ENCODE measurements around the gene ATXN1. TPM values are rescaled to one million over a fixed set of nuclear protein-coding genes. Genes with fewer than 3 reads are reported as not detected.

ATXN1 gene
- total RNA-seq, 5 donors from 2014 or later (not counting 1 experiment from before 2014, with no cell fraction given): 65.1 to 101 (median 77.5) TPM

GRCh38 chr6:16363749-16364148 lies 397.5 kb downstream of the ATXN1 start:
- POLR2A ChIA-PET: interaction anchor here (0.6 to 0.7 kb wide), 2 partner anchors 195 to 382 kb away, joined by 3 read pairs; no protein-coding TSS in a partner anchor
- Histone ChIP-seq H3K27ac (ENCODE audit: low read length) (no peak overlapping the region), H3K4me3 (ENCODE audit: control insufficient read depth in 1 of 2, extremely low read depth in 1 of 2, low read length in 1 of 2) (no peak overlapping the region), H3K36me3 (ENCODE audit: control insufficient read depth in 2 of 2, extremely low read depth in 1 of 2, insufficient read depth in 1 of 2, low read length in 1 of 2) (peaks cover 0 to 5% of the 10 kb centered on the region in 2 donors), H3K4me1 (ENCODE audit: control insufficient read depth in 1 of 2, extremely low read depth in 1 of 2, insufficient read depth in 2 of 2, low read length in 2 of 2) (no peaks in the 10 kb centered on the region), H3K9me3 (no peaks in the 10 kb centered on the region), H3K27me3 (replicated peaks in 1 of 2; ENCODE audit: control insufficient read depth in 2 of 2, extremely low read depth in 1 of 2, insufficient read depth in 2 of 2, low read length in 1 of 2) (no peaks in the 10 kb centered on the region)
- Mint-ChIP-seq H3K9me3 (no peaks in the 10 kb centered on the region), H3K27me3 (no peaks in the 10 kb centered on the region), H3K4me1 (no peaks in the 10 kb centered on the region), H3K4me3 (no peak overlapping the region), H3K27ac (no peak overlapping the region), H3K36me3 (peaks cover 17% of the 10 kb centered on the region)
- CTCF ChIA-PET: no interaction called here
- DNase-seq: no peak
- ATAC-seq (replicated peaks in 1 of 4): no peak
- WGBS (ENCODE audit: insufficient coverage): 100% methylated on average over 1 of the region's 4 CpGs

- Mint-ChIP-seq H3K4me3 (no peak overlapping the region), H3K27me3 (no peaks in the 10 kb centered on the region), H3K4me1 (no peaks in the 10 kb centered on the region), H3K27ac (no peak overlapping the region), H3K9me3 (no peaks in the 10 kb centered on the region), H3K36me3 (peaks cover 17% of the 10 kb centered on the region)
- peaks cover 0 to 5% of the 10 kb centered on the region in 2 donors for H3K36me3 ChIP-seq (ENCODE audit: control insufficient read depth in 2 of 2, extremely low read depth in 1 of 2, insufficient read depth in 1 of 2, low read length in 1 of 2)
- no peaks in the 10 kb centered on the region for H3K9me3 ChIP-seq
- ChIA-PET POLR2A (interaction anchor here in 1 of 2 donors (0.6 kb wide), 1 partner anchor 13 kb away, joined by 3 read pairs; no protein-coding TSS in a partner anchor), CTCF (interaction anchor here in 1 of 2 donors (1.2 kb wide), 1 partner anchor 8 kb away, joined by 3 read pairs; no protein-coding TSS in a partner anchor)
- no peak overlapping the region for H3K27ac ChIP-seq (ENCODE audit: low read length)
- H3K4me3 ChIP-seq (ENCODE audit: control insufficient read depth in 1 of 2, extremely low read depth in 1 of 2, low read length in 1 of 2): no peak overlapping the region
- 100% methylated on average over 3 of the region's 4 CpGs for WGBS (ENCODE audit: insufficient coverage)
- no peaks in the 10 kb centered on the region for H3K4me1 ChIP-seq (ENCODE audit: control insufficient read depth in 1 of 2, extremely low read depth in 1 of 2, insufficient read depth in 2 of 2, low read length in 2 of 2)
- no peak for DNase-seq
- ATAC-seq (replicated peaks in 1 of 4): no peak
- no peaks in the 10 kb centered on the region for H3K27me3 ChIP-seq (replicated peaks in 1 of 2; ENCODE audit: control insufficient read depth in 2 of 2, extremely low read depth in 1 of 2, insufficient read depth in 2 of 2, low read length in 1 of 2)
Observed at GRCh38 chr6:16362819-16363589, 398.3 kb downstream of the ATXN1 start.

GRCh38 chr6:16362296-16362695 lies 399.0 kb downstream of the ATXN1 start:
- peaks cover 0 to 2% (median 0%) of the 10 kb centered on the region in 3 donors for H3K4me1 Mint-ChIP-seq
- ATAC-seq (replicated peaks in 1 of 4): no peak
- 94% methylated on average over 3 of the region's 11 CpGs for WGBS (ENCODE audit: insufficient coverage)
- Histone ChIP-seq H3K36me3 (ENCODE audit: control insufficient read depth in 2 of 2, extremely low read depth in 1 of 2, insufficient read depth in 1 of 2, low read length in 1 of 2) (peaks cover 0 to 5% of the 10 kb centered on the region in 2 donors), H3K27ac (ENCODE audit: low read length) (no peak overlapping the region), H3K9me3 (no peaks in the 10 kb centered on the region), H3K4me1 (ENCODE audit: control insufficient read depth in 1 of 2, extremely low read depth in 1 of 2, insufficient read depth in 2 of 2, low read length in 2 of 2) (no peaks in the 10 kb centered on the region), H3K27me3 (replicated peaks in 1 of 2; ENCODE audit: control insufficient read depth in 2 of 2, extremely low read depth in 1 of 2, insufficient read depth in 2 of 2, low read length in 1 of 2) (no peaks in the 10 kb centered on the region), H3K4me3 (ENCODE audit: control insufficient read depth in 1 of 2, extremely low read depth in 1 of 2, low read length in 1 of 2) (no peak overlapping the region)
- no peaks in the 10 kb centered on the region for H3K9me3 Mint-ChIP-seq
- H3K27ac Mint-ChIP-seq: no peak overlapping the region
- CTCF ChIA-PET: interaction anchor here in 1 of 2 donors (1.2 kb wide), 1 partner anchor 9 kb away, joined by 3 read pairs; no protein-coding TSS in a partner anchor
- H3K27me3 Mint-ChIP-seq: no peaks in the 10 kb centered on the region
- no peak for DNase-seq
- no peak overlapping the region for H3K4me3 Mint-ChIP-seq
- POLR2A ChIA-PET: no interaction called here
- H3K36me3 Mint-ChIP-seq: peaks cover 17% of the 10 kb centered on the region

- Histone ChIP-seq H3K27ac (ENCODE audit: low read length) (no peak overlapping the region), H3K9me3 (no peaks in the 10 kb centered on the region), H3K4me1 (ENCODE audit: control insufficient read depth in 1 of 2, extremely low read depth in 1 of 2, insufficient read depth in 2 of 2, low read length in 2 of 2) (no peaks in the 10 kb centered on the region), H3K4me3 (ENCODE audit: control insufficient read depth in 1 of 2, extremely low read depth in 1 of 2, low read length in 1 of 2) (no peak overlapping the region), H3K27me3 (replicated peaks in 1 of 2; ENCODE audit: control insufficient read depth in 2 of 2, extremely low read depth in 1 of 2, insufficient read depth in 2 of 2, low read length in 1 of 2) (no peaks in the 10 kb centered on the region), H3K36me3 (ENCODE audit: control insufficient read depth in 2 of 2, extremely low read depth in 1 of 2, insufficient read depth in 1 of 2, low read length in 1 of 2) (peaks cover 0 to 5% of the 10 kb centered on the region in 2 donors)
- no peak overlapping the region for H3K4me3 Mint-ChIP-seq
- POLR2A ChIA-PET: no interaction called here
- ATAC-seq (replicated peaks in 1 of 4): no peak
- CTCF ChIA-PET: interaction anchor here (0.5 to 1.2 kb wide), 2 partner anchors 9 to 312 kb away, joined by 3 to 4 read pairs; no protein-coding TSS in a partner anchor
- H3K36me3 Mint-ChIP-seq: peaks cover 17% of the 10 kb centered on the region
- no peaks in the 10 kb centered on the region for H3K27me3 Mint-ChIP-seq
- H3K27ac Mint-ChIP-seq: no peak overlapping the region
- 85% methylated on average over 6 of the region's 8 CpGs for WGBS (ENCODE audit: insufficient coverage)
- no peak for DNase-seq
- peaks cover 0 to 2% (median 0%) of the 10 kb centered on the region in 3 donors for H3K4me1 Mint-ChIP-seq
- H3K9me3 Mint-ChIP-seq: no peaks in the 10 kb centered on the region
Observed at GRCh38 chr6:16361861-16362260, 399.4 kb downstream of the ATXN1 start.

GRCh38 chr6:16361121-16361520 lies 400.1 kb downstream of the ATXN1 start:
- ChIA-PET POLR2A (no interaction called here), CTCF (no interaction called here)
- no peaks in the 10 kb centered on the region for H3K27me3 ChIP-seq (replicated peaks in 1 of 2; ENCODE audit: control insufficient read depth in 2 of 2, extremely low read depth in 1 of 2, insufficient read depth in 2 of 2, low read length in 1 of 2)
- Mint-ChIP-seq H3K4me1 (peaks cover 0 to 2% (median 0%) of the 10 kb centered on the region in 3 donors), H3K27ac (no peak overlapping the region), H3K27me3 (no peaks in the 10 kb centered on the region), H3K9me3 (no peaks in the 10 kb centered on the region), H3K36me3 (peaks cover 17% of the 10 kb centered on the region), H3K4me3 (no peak overlapping the region)
- no peak overlapping the region for H3K27ac ChIP-seq (ENCODE audit: low read length)
- H3K36me3 ChIP-seq (ENCODE audit: control insufficient read depth in 2 of 2, extremely low read depth in 1 of 2, insufficient read depth in 1 of 2, low read length in 1 of 2): peaks cover 0 to 5% of the 10 kb centered on the region in 2 donors
- H3K9me3 ChIP-seq: no peaks in the 10 kb centered on the region
- no peak for DNase-seq
- ATAC-seq (replicated peaks in 1 of 4): no peak
- no CpG with 5 or more reads among the region's 4 CpGs for WGBS (ENCODE audit: insufficient coverage)
- H3K4me3 ChIP-seq (ENCODE audit: control insufficient read depth in 1 of 2, extremely low read depth in 1 of 2, low read length in 1 of 2): no peak overlapping the region
- no peaks in the 10 kb centered on the region for H3K4me1 ChIP-seq (ENCODE audit: control insufficient read depth in 1 of 2, extremely low read depth in 1 of 2, insufficient read depth in 2 of 2, low read length in 2 of 2)

GRCh38 chr6:16360365-16360764 lies 400.9 kb downstream of the ATXN1 start:
- ChIA-PET POLR2A (no interaction called here), CTCF (no interaction called here)
- Mint-ChIP-seq H3K27ac (no peak overlapping the region), H3K4me3 (no peak overlapping the region), H3K4me1 (peaks cover 0 to 2% (median 0%) of the 10 kb centered on the region in 3 donors), H3K9me3 (no peaks in the 10 kb centered on the region), H3K27me3 (no peaks in the 10 kb centered on the region), H3K36me3 (peaks cover 13% of the 10 kb centered on the region)
- no peak overlapping the region for H3K4me3 ChIP-seq (ENCODE audit: control insufficient read depth in 1 of 2, extremely low read depth in 1 of 2, low read length in 1 of 2)
- H3K27me3 ChIP-seq (replicated peaks in 1 of 2; ENCODE audit: control insufficient read depth in 2 of 2, extremely low read depth in 1 of 2, insufficient read depth in 2 of 2, low read length in 1 of 2): no peaks in the 10 kb centered on the region
- H3K4me1 ChIP-seq (ENCODE audit: control insufficient read depth in 1 of 2, extremely low read depth in 1 of 2, insufficient read depth in 2 of 2, low read length in 2 of 2): no peaks in the 10 kb centered on the region
- DNase-seq (no peak), ATAC-seq (replicated peaks in 1 of 4) (no peak)
- no peaks in the 10 kb centered on the region for H3K9me3 ChIP-seq
- H3K27ac ChIP-seq (ENCODE audit: low read length): no peak overlapping the region
- WGBS (ENCODE audit: insufficient coverage): 100% methylated on average over 1 of the region's 3 CpGs
- H3K36me3 ChIP-seq (ENCODE audit: control insufficient read depth in 2 of 2, extremely low read depth in 1 of 2, insufficient read depth in 1 of 2, low read length in 1 of 2): peaks cover 0 to 5% of the 10 kb centered on the region in 2 donors
